ENCODE data around the gene NDUFB3.

- no peak for TF ChIP-seq SIN3A (IDR thresholded peaks at IDR 0.05; ENCODE audit: borderline replicate concordance, insufficient read depth, low read length)
- no peak for TF ChIP-seq POLR2AphosphoS5 (IDR thresholded peaks at IDR 0.05; ENCODE audit: low read depth, low read length)
- no peak for TF ChIP-seq REST (IDR thresholded peaks at IDR 0.05; ENCODE audit: insufficient read depth in 1 of 2, low read depth in 2 of 2, low read length in 2 of 2)
- TF ChIP-seq TAF1 (IDR thresholded peaks at IDR 0.05; ENCODE audit: borderline replicate concordance, insufficient read depth, low read length), result no peak
These were observed 32.9 kb upstream of the NDUFB3 start for GRCh38 chr2:201038855-201039254.

Measured in PFSK-1 (cell line).